ENCODE results near the gene MBNL1.

The MBNL1 gene

GRCh38 chr3:152477422-152477821, 208.7 kb downstream of the MBNL1 start:
- no peaks in the 10 kb centered on the region for H3K36me3 ChIP-seq (ENCODE audit: control insufficient read depth, insufficient read depth, low read length, severe bottlenecking)
- H3K4me3 ChIP-seq (ENCODE audit: low read length) = no peak overlapping the region

GRCh38 chr3:152480282-152480953, 211.7 kb downstream of the MBNL1 start:
- no peak for DNase-seq (ENCODE audit: low read depth)
- H3K9ac ChIP-seq (ENCODE audit: low read length) = no peak overlapping the region
- H3K9me3 ChIP-seq (ENCODE audit: control insufficient read depth, low read length) = peaks cover 9% of the 10 kb centered on the region
- H3K4me3 ChIP-seq (ENCODE audit: low read length) = no peak overlapping the region
- no peaks in the 10 kb centered on the region for H3K36me3 ChIP-seq (ENCODE audit: control insufficient read depth, insufficient read depth, low read length, severe bottlenecking)
- H3K27me3 ChIP-seq (replicated peaks; ENCODE audit: control insufficient read depth, insufficient read depth, low read length) = no peaks in the 10 kb centered on the region
- H3K4me1 ChIP-seq (ENCODE audit: control insufficient read depth, insufficient read depth, low read length) = no peaks in the 10 kb centered on the region

More at GRCh38 chr3:152477422-152477821, 208.7 kb downstream of the MBNL1 start:
- H3K9me3 ChIP-seq (ENCODE audit: control insufficient read depth, low read length) = peaks cover 12% of the 10 kb centered on the region
- peaks cover 5% of the 10 kb centered on the region for H3K4me1 ChIP-seq (ENCODE audit: control insufficient read depth, insufficient read depth, low read length)
- H3K9ac ChIP-seq (ENCODE audit: low read length) = no peak overlapping the region
- H3K27me3 ChIP-seq (replicated peaks; ENCODE audit: control insufficient read depth, insufficient read depth, low read length) = no peaks in the 10 kb centered on the region
- no peak for DNase-seq (ENCODE audit: low read depth)

- Histone ChIP-seq H3K4me1 (ENCODE audit: control insufficient read depth, insufficient read depth, low read length) (no peaks in the 10 kb centered on the region), H3K4me3 (ENCODE audit: low read length) (no peak overlapping the region), H3K36me3 (ENCODE audit: control insufficient read depth, insufficient read depth, low read length, severe bottlenecking) (no peaks in the 10 kb centered on the region), H3K9me3 (ENCODE audit: control insufficient read depth, low read length) (no peaks in the 10 kb centered on the region), H3K27me3 (replicated peaks; ENCODE audit: control insufficient read depth, insufficient read depth, low read length) (no peaks in the 10 kb centered on the region), H3K9ac (ENCODE audit: low read length) (no peak overlapping the region)
- DNase-seq (ENCODE audit: low read depth) = no peak
These were observed 217.6 kb downstream of the MBNL1 start for GRCh38 chr3:152486364-152486763.

GRCh38 chr3:152488449-152488848, 219.7 kb downstream of the MBNL1 start:
- Histone ChIP-seq H3K4me1 (ENCODE audit: control insufficient read depth, insufficient read depth, low read length) (no peaks in the 10 kb centered on the region), H3K9me3 (ENCODE audit: control insufficient read depth, low read length) (no peaks in the 10 kb centered on the region), H3K4me3 (ENCODE audit: low read length) (no peak overlapping the region), H3K36me3 (ENCODE audit: control insufficient read depth, insufficient read depth, low read length, severe bottlenecking) (no peaks in the 10 kb centered on the region), H3K27me3 (replicated peaks; ENCODE audit: control insufficient read depth, insufficient read depth, low read length) (no peaks in the 10 kb centered on the region), H3K9ac (ENCODE audit: low read length) (no peak overlapping the region)
- no peak for DNase-seq (ENCODE audit: low read depth)

GRCh38 chr3:152491922-152492321, 223.2 kb downstream of the MBNL1 start:
- H3K4me1 ChIP-seq (ENCODE audit: control insufficient read depth, insufficient read depth, low read length) = peaks cover 5% of the 10 kb centered on the region
- no peaks in the 10 kb centered on the region for H3K27me3 ChIP-seq (replicated peaks; ENCODE audit: control insufficient read depth, insufficient read depth, low read length)
- DNase-seq (ENCODE audit: low read depth) = no peak
- H3K4me3 ChIP-seq (ENCODE audit: low read length) = no peak overlapping the region
- no peaks in the 10 kb centered on the region for H3K36me3 ChIP-seq (ENCODE audit: control insufficient read depth, insufficient read depth, low read length, severe bottlenecking)
- H3K9me3 ChIP-seq (ENCODE audit: control insufficient read depth, low read length) = no peaks in the 10 kb centered on the region
- H3K9ac ChIP-seq (ENCODE audit: low read length) = no peak overlapping the region

GRCh38 chr3:152496286-152496685, 227.6 kb downstream of the MBNL1 start:
- DNase-seq (ENCODE audit: low read depth) = no peak
- no peak overlapping the region for H3K9ac ChIP-seq (ENCODE audit: low read length)
- H3K4me1 ChIP-seq (ENCODE audit: control insufficient read depth, insufficient read depth, low read length) = peaks cover 16% of the 10 kb centered on the region
- no peaks in the 10 kb centered on the region for H3K9me3 ChIP-seq (ENCODE audit: control insufficient read depth, low read length)
- no peak overlapping the region for H3K4me3 ChIP-seq (ENCODE audit: low read length)
- H3K36me3 ChIP-seq (ENCODE audit: control insufficient read depth, insufficient read depth, low read length, severe bottlenecking) = no peaks in the 10 kb centered on the region
- H3K27me3 ChIP-seq (replicated peaks; ENCODE audit: control insufficient read depth, insufficient read depth, low read length) = no peaks in the 10 kb centered on the region

GRCh38 chr3:152496716-152497115, 228.0 kb downstream of the MBNL1 start:
- Histone ChIP-seq H3K9me3 (ENCODE audit: control insufficient read depth, low read length) (no peaks in the 10 kb centered on the region), H3K27me3 (replicated peaks; ENCODE audit: control insufficient read depth, insufficient read depth, low read length) (no peaks in the 10 kb centered on the region), H3K4me3 (ENCODE audit: low read length) (peak overlapping the region; percentile 76), H3K4me1 (ENCODE audit: control insufficient read depth, insufficient read depth, low read length) (peaks cover 16% of the 10 kb centered on the region), H3K36me3 (ENCODE audit: control insufficient read depth, insufficient read depth, low read length, severe bottlenecking) (no peaks in the 10 kb centered on the region), H3K9ac (ENCODE audit: low read length) (no peak overlapping the region)
- DNase-seq (ENCODE audit: low read depth) = no peak

GRCh38 chr3:152497457-152497856, 228.7 kb downstream of the MBNL1 start:
- Histone ChIP-seq H3K4me3 (ENCODE audit: low read length) (peak overlapping the region; percentile 76), H3K36me3 (ENCODE audit: control insufficient read depth, insufficient read depth, low read length, severe bottlenecking) (no peaks in the 10 kb centered on the region), H3K9ac (ENCODE audit: low read length) (peak overlapping the region; percentile 44), H3K9me3 (ENCODE audit: control insufficient read depth, low read length) (no peaks in the 10 kb centered on the region), H3K4me1 (ENCODE audit: control insufficient read depth, insufficient read depth, low read length) (peaks cover 16% of the 10 kb centered on the region), H3K27me3 (replicated peaks; ENCODE audit: control insufficient read depth, insufficient read depth, low read length) (no peaks in the 10 kb centered on the region)
- peak; percentile 38 for DNase-seq (ENCODE audit: low read depth)

- H3K9me3 ChIP-seq (ENCODE audit: control insufficient read depth, low read length) = no peaks in the 10 kb centered on the region
- no peaks in the 10 kb centered on the region for H3K27me3 ChIP-seq (replicated peaks; ENCODE audit: control insufficient read depth, insufficient read depth, low read length)
- DNase-seq (ENCODE audit: low read depth) = no peak
- H3K9ac ChIP-seq (ENCODE audit: low read length) = no peak overlapping the region
- no peaks in the 10 kb centered on the region for H3K36me3 ChIP-seq (ENCODE audit: control insufficient read depth, insufficient read depth, low read length, severe bottlenecking)
- H3K4me3 ChIP-seq (ENCODE audit: low read length) = peak overlapping the region; percentile 76
- peaks cover 16% of the 10 kb centered on the region for H3K4me1 ChIP-seq (ENCODE audit: control insufficient read depth, insufficient read depth, low read length)
These were observed 229.2 kb downstream of the MBNL1 start for GRCh38 chr3:152497890-152498289.

- no peak overlapping the region for H3K4me3 ChIP-seq (ENCODE audit: low read length)
- H3K27me3 ChIP-seq (replicated peaks; ENCODE audit: control insufficient read depth, insufficient read depth, low read length) = no peaks in the 10 kb centered on the region
- H3K9me3 ChIP-seq (ENCODE audit: control insufficient read depth, low read length) = no peaks in the 10 kb centered on the region
- no peak for DNase-seq (ENCODE audit: low read depth)
- H3K9ac ChIP-seq (ENCODE audit: low read length) = no peak overlapping the region
- no peaks in the 10 kb centered on the region for H3K36me3 ChIP-seq (ENCODE audit: control insufficient read depth, insufficient read depth, low read length, severe bottlenecking)
- peaks cover 16% of the 10 kb centered on the region for H3K4me1 ChIP-seq (ENCODE audit: control insufficient read depth, insufficient read depth, low read length)
These were observed 231.2 kb downstream of the MBNL1 start for GRCh38 chr3:152499791-152500385.

- DNase-seq (ENCODE audit: low read depth) = no peak
- Histone ChIP-seq H3K9me3 (ENCODE audit: control insufficient read depth, low read length) (no peaks in the 10 kb centered on the region), H3K27me3 (replicated peaks; ENCODE audit: control insufficient read depth, insufficient read depth, low read length) (no peaks in the 10 kb centered on the region), H3K4me3 (ENCODE audit: low read length) (no peak overlapping the region), H3K4me1 (ENCODE audit: control insufficient read depth, insufficient read depth, low read length) (no peaks in the 10 kb centered on the region), H3K36me3 (ENCODE audit: control insufficient read depth, insufficient read depth, low read length, severe bottlenecking) (no peaks in the 10 kb centered on the region), H3K9ac (ENCODE audit: low read length) (no peak overlapping the region)
These were observed 237.2 kb downstream of the MBNL1 start for GRCh38 chr3:152505926-152506325.

GRCh38 chr3:152508705-152509104, 240.0 kb downstream of the MBNL1 start:
- no peak overlapping the region for H3K4me3 ChIP-seq (ENCODE audit: low read length)

More at GRCh38 chr3:152508705-152509104, 240.0 kb downstream of the MBNL1 start:
- DNase-seq (ENCODE audit: low read depth) = no peak
- Histone ChIP-seq H3K36me3 (ENCODE audit: control insufficient read depth, insufficient read depth, low read length, severe bottlenecking) (no peaks in the 10 kb centered on the region), H3K27me3 (replicated peaks; ENCODE audit: control insufficient read depth, insufficient read depth, low read length) (no peaks in the 10 kb centered on the region), H3K4me1 (ENCODE audit: control insufficient read depth, insufficient read depth, low read length) (no peaks in the 10 kb centered on the region), H3K9ac (ENCODE audit: low read length) (no peak overlapping the region), H3K9me3 (ENCODE audit: control insufficient read depth, low read length) (no peaks in the 10 kb centered on the region)

All from adipocyte (in vitro differentiated cells).